GM23338 (cell line): ENCODE data around the gene PCMT1. TPM values are rescaled to one million over a fixed set of nuclear protein-coding genes. Genes with fewer than 3 reads are reported as not detected.

Experiments used
- ATAC-seq: fragments of 200-7000 bp; cut with Tn5 transposase; 3 replicates; pipeline ENCODE4 v1.9.1; 2020
- DNase-seq: peaks from one replicate; pipeline ENCODE4 v3.0.0-alpha.2; 2015; ENCODE audit warnings: low spot score
- H2AFZ ChIP-seq: fragments of 200-600 bp; sonication (generic); 2 replicates; pipeline ENCODE4 v1.8.0; 2016; ENCODE audit warnings: antibody characterized with exemption, mild to moderate bottlenecking, moderate library complexity
- H3F3A ChIP-seq: fragments of 200-600 bp; sonication (generic); replicated peaks from 2 replicates; pipeline ENCODE4 v1.8.0; 2017; ENCODE audit warnings: antibody characterized with exemption, mixed run types, low read depth
- H3K27ac ChIP-seq: fragments of 200-600 bp; sonication (generic); 2 replicates; pipeline ENCODE4 v1.6.1; 2016; ENCODE audit warnings: low read depth
- H3K27me3 ChIP-seq: fragments of 200-600 bp; sonication (generic); 2 replicates; pipeline ENCODE4 v1.8.0; 2016; ENCODE audit warnings: mild to moderate bottlenecking, mixed run types, moderate library complexity; ENCODE audit not compliant: insufficient read depth
- H3K36me3 ChIP-seq: fragments of 200-600 bp; sonication (generic); 2 replicates; pipeline ENCODE4 v1.8.0; 2016; ENCODE audit warnings: mild to moderate bottlenecking; ENCODE audit not compliant: insufficient read depth
- H3K4me1 ChIP-seq: fragments of 200-600 bp; sonication (generic); 2 replicates; pipeline ENCODE4 v1.8.0; 2016; ENCODE audit warnings: mild to moderate bottlenecking, moderate library complexity; ENCODE audit not compliant: insufficient read depth
- H3K4me2 ChIP-seq: fragments of 200-600 bp; sonication (generic); 2 replicates; pipeline ENCODE4 v1.7.1; 2017; ENCODE audit warnings: mixed run types
- H3K4me3 ChIP-seq: fragments of 200-600 bp; sonication (generic); 2 replicates; pipeline ENCODE4 v1.6.1; 2016; ENCODE audit warnings: mixed run types
- H3K79me2 ChIP-seq: fragments of 200-600 bp; sonication (generic); replicated peaks from 2 replicates; pipeline ENCODE4 v1.8.0; 2017; ENCODE audit warnings: mild to moderate bottlenecking; ENCODE audit not compliant: insufficient read depth
- H3K9me2 ChIP-seq: fragments of 200-600 bp; sonication (generic); 2 replicates; pipeline ENCODE4 v1.8.0; 2017; ENCODE audit not compliant: insufficient read depth
- H4K20me1 ChIP-seq: fragments of 200-600 bp; sonication (generic); replicated peaks from 2 replicates; pipeline ENCODE4 v1.8.0; 2017; ENCODE audit warnings: mild to moderate bottlenecking; ENCODE audit not compliant: insufficient read depth
- H3K27ac Mint-ChIP-seq: 2 replicates; pipeline ENCODE4 v1.8.0; 2020; ENCODE audit warnings: inconsistent platforms, mild to moderate bottlenecking, moderate library complexity, mixed read lengths
- H3K27me3 Mint-ChIP-seq: 3 replicates; pipeline ENCODE4 v1.8.0; 2022; ENCODE audit warnings: low read depth, mild to moderate bottlenecking, moderate library complexity, mixed read lengths, inconsistent platforms; ENCODE audit not compliant: insufficient read depth, poor library complexity
- H3K36me3 Mint-ChIP-seq: 3 replicates; pipeline ENCODE4 v1.8.0; 2021; ENCODE audit warnings: low read depth, mild to moderate bottlenecking, inconsistent platforms, moderate library complexity, mixed read lengths
- H3K4me1 Mint-ChIP-seq: 3 replicates; pipeline ENCODE4 v1.8.0; 2020; ENCODE audit warnings: mild to moderate bottlenecking, inconsistent platforms, mixed read lengths
- H3K4me3 Mint-ChIP-seq: 3 replicates; pipeline ENCODE4 v1.8.0; 2021; ENCODE audit warnings: moderate library complexity, mild to moderate bottlenecking, inconsistent platforms, mixed read lengths
- H3K9me3 Mint-ChIP-seq: 3 replicates; pipeline ENCODE4 v1.8.0; 2020; ENCODE audit warnings: moderate library complexity, mild to moderate bottlenecking, inconsistent platforms, mixed read lengths
- CREB1 ChIP-seq: fragments of 250-450 bp; sonication (Bioruptor Pico); IDR thresholded peaks from 2 replicates; pipeline ENCODE4 v1.5.0; 2020; ENCODE audit warnings: low read depth, mild to moderate bottlenecking, moderate library complexity
- CTCF ChIP-seq, 2 experiments: fragments of 200-600 bp in 1 of 2; sonication (generic) in 1 of 2; conservative IDR thresholded peaks; 2 replicates each; pipeline versions ENCODE4 v1.5.1 to v1.6.1; 2016 to 2017; ENCODE audit warnings: antibody characterized with exemption in 2 of 2, low read depth in 2 of 2, mild to moderate bottlenecking in 2 of 2, moderate library complexity in 1 of 2
- ETS1 ChIP-seq: IDR thresholded peaks from 2 replicates; pipeline ENCODE4 v1.6.1; 2016; ENCODE audit warnings: antibody characterized with exemption
- EZH2 ChIP-seq: fragments of 200-600 bp; sonication (generic); IDR thresholded peaks from one replicate; pipeline ENCODE4 v1.8.0; 2017; ENCODE audit warnings: antibody characterized with exemption, mild to moderate bottlenecking, low read depth; ENCODE audit not compliant: unreplicated experiment
- EZH2phosphoT487 ChIP-seq: fragments of 200-600 bp; sonication (generic); IDR thresholded peaks from one replicate; pipeline ENCODE4 v1.8.1; 2018; ENCODE audit warnings: antibody characterized with exemption; ENCODE audit not compliant: unreplicated experiment
- JUNB ChIP-seq: IDR thresholded peaks from one replicate; pipeline ENCODE4 v1.6.1; 2016; ENCODE audit warnings: antibody characterized with exemption; ENCODE audit not compliant: unreplicated experiment
- NANOG ChIP-seq: IDR thresholded peaks from 2 replicates; pipeline ENCODE4 v1.6.1; 2016; ENCODE audit warnings: antibody characterized with exemption, borderline replicate concordance
- POLR2AphosphoS5 ChIP-seq: IDR thresholded peaks from 2 replicates; pipeline ENCODE4 v1.6.1; 2016; ENCODE audit warnings: antibody characterized with exemption, low read depth
- STAT1 ChIP-seq: IDR thresholded peaks from one replicate; pipeline ENCODE4 v1.6.1; 2016; ENCODE audit warnings: antibody characterized with exemption; ENCODE audit not compliant: unreplicated experiment
- ZNF114 ChIP-seq: fragments of 250-450 bp; sonication (Bioruptor Pico); IDR thresholded peaks from 2 replicates; pipeline ENCODE4 v1.5.0; 2020; ENCODE audit warnings: mild to moderate bottlenecking, moderate library complexity
- ZNF331 ChIP-seq: fragments of 250-450 bp; sonication (Bioruptor Pico); IDR thresholded peaks from 2 replicates; pipeline ENCODE4 v1.5.0; 2020; ENCODE audit warnings: low read depth, mild to moderate bottlenecking, moderate library complexity
- ZNF462 ChIP-seq: fragments of 250-450 bp; sonication (Bioruptor Pico); IDR thresholded peaks from 2 replicates; pipeline ENCODE4 v1.5.0; 2020; ENCODE audit warnings: mild to moderate bottlenecking, moderate library complexity
- polyA plus RNA-seq: library from polyadenylated mRNA; unstranded; fragments of >200 nt; fragmentation: Nextera tagmentation; extraction: Ambion mirVana; gene quantifications from 2 replicates; pipeline ENCODE4 v1.2.1, GENCODE V29; 2016
- total RNA-seq: library from RNA; depleted of rRNA; stranded (reverse); fragments of >200 nt; shearing (Covaris generic); gene quantifications from 2 replicates; pipeline ENCODE4 v1.2.3, GENCODE V29; 2014
- TF ChIP-seq, protein P1 (sequence below): IDR thresholded peaks from one replicate; pipeline ENCODE4 v1.6.1; 2018; ENCODE audit warnings: antibody characterized with exemption; ENCODE audit not compliant: unreplicated experiment

The PCMT1 gene
- total and polyA plus RNA-seq, 2 experiments from 2014 or later, result 87.6 to 168 TPM

DNA sequence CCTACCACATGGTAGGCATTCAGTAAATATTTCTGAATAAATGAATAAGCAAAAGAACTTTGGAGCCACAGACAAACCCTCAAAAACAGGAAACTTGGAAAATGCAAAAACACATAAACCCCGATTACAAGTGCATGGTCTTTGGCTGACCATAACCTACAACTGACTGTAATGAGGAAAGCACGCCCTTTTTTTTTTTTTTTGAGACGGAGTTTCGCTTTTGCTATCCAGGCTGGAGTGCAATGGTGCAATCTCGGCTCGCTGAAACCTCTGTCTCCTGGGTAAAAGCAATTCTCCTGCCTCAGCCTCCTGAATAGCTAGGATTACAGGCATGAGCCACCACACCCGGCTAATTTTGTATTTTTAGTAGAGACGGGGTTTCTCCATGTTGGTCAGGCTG, 19.7 kb upstream of the PCMT1 start:
- no peak for ATAC-seq

More for the DNA sequence above, 19.7 kb upstream of the PCMT1 start:
- H3K4me3 Mint-ChIP-seq, result no peak overlapping the region
- H3K9me2 ChIP-seq, result no peaks in the 10 kb centered on the region
- TF ChIP-seq NANOG, result no peak
- no peak for TF ChIP-seq CREB1
- no peak for TF ChIP-seq JUNB
- TF ChIP-seq ZNF331 (CRISPR knock-in tag), result no peak
- TF ChIP-seq EZH2phosphoT487, result no peak
- TF ChIP-seq EZH2, result no peak
- TF ChIP-seq ZNF462 (CRISPR knock-in tag), result no peak
- TF ChIP-seq ZNF114, result no peak
- TF ChIP-seq, protein P1, sequence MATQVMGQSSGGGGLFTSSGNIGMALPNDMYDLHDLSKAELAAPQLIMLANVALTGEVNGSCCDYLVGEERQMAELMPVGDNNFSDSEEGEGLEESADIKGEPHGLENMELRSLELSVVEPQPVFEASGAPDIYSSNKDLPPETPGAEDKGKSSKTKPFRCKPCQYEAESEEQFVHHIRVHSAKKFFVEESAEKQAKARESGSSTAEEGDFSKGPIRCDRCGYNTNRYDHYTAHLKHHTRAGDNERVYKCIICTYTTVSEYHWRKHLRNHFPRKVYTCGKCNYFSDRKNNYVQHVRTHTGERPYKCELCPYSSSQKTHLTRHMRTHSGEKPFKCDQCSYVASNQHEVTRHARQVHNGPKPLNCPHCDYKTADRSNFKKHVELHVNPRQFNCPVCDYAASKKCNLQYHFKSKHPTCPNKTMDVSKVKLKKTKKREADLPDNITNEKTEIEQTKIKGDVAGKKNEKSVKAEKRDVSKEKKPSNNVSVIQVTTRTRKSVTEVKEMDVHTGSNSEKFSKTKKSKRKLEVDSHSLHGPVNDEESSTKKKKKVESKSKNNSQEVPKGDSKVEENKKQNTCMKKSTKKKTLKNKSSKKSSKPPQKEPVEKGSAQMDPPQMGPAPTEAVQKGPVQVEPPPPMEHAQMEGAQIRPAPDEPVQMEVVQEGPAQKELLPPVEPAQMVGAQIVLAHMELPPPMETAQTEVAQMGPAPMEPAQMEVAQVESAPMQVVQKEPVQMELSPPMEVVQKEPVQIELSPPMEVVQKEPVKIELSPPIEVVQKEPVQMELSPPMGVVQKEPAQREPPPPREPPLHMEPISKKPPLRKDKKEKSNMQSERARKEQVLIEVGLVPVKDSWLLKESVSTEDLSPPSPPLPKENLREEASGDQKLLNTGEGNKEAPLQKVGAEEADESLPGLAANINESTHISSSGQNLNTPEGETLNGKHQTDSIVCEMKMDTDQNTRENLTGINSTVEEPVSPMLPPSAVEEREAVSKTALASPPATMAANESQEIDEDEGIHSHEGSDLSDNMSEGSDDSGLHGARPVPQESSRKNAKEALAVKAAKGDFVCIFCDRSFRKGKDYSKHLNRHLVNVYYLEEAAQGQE, result no peak
- TF ChIP-seq CTCF (conservative IDR thresholded peaks at IDR 0.05; ENCODE audit: low read depth in 2 of 2), result no peak
- TF ChIP-seq ETS1, result no peak
- no peak for TF ChIP-seq POLR2AphosphoS5
- no peak for TF ChIP-seq STAT1
- no peaks in the 10 kb centered on the region for H3K9me3 Mint-ChIP-seq
- H3K36me3 ChIP-seq, result peaks cover 53% of the 10 kb centered on the region
- H3K27me3 Mint-ChIP-seq, result no peaks in the 10 kb centered on the region
- peaks cover 62% of the 10 kb centered on the region for H3K36me3 Mint-ChIP-seq
- DNase-seq, result no peak
- no peak overlapping the region for H3K4me3 ChIP-seq
- H3K4me2 ChIP-seq, result no peak overlapping the region
- H3K27me3 ChIP-seq, result no peaks in the 10 kb centered on the region
- H3K27ac ChIP-seq, result no peak overlapping the region; the same call in 1 of the 2 replicates
- H3K27ac Mint-ChIP-seq, result no peak overlapping the region
- H3K79me2 ChIP-seq, result no peaks in the 10 kb centered on the region
- H4K20me1 ChIP-seq, result no peaks in the 10 kb centered on the region
- H2AFZ ChIP-seq, result no peak overlapping the region
- peaks cover 2% of the 10 kb centered on the region; the same call in 1 of the 2 replicates for H3F3A ChIP-seq
- H3K4me1 ChIP-seq, result no peaks in the 10 kb centered on the region
- no peaks in the 10 kb centered on the region for H3K4me1 Mint-ChIP-seq
